ENCODE measurements around the gene STEAP1.

The STEAP1 gene

GRCh38 chr7:90213521-90213920 is 59.3 kb downstream of the STEAP1 start:
- DNase-seq = no peak
